Loucy (cell line): ENCODE data around the gene NDUFC2.

Experiments
- H2AFZ ChIP-seq: fragments of 200-600 bp; sonication (generic); 2 replicates; pipeline ENCODE4 v1.6.0; 2016; ENCODE audit warnings: antibody characterized with exemption, mild to moderate bottlenecking, low read length, moderate library complexity
- H3F3A ChIP-seq: fragments of 200-600 bp; 2 replicates; pipeline ENCODE4 v1.6.0; 2016; ENCODE audit warnings: antibody characterized with exemption, low read depth, mild to moderate bottlenecking
- H3K27me3 ChIP-seq: fragments of 200-600 bp; sonication (generic); 2 replicates; pipeline ENCODE4 v1.6.1; 2014; ENCODE audit warnings: low read length, mild to moderate bottlenecking; ENCODE audit not compliant: insufficient read depth, poor library complexity, severe bottlenecking
- H3K36me3 ChIP-seq: fragments of 200-600 bp; sonication (generic); 2 replicates; pipeline ENCODE4 v1.6.1; 2016; ENCODE audit warnings: low read length; ENCODE audit not compliant: insufficient read depth
- H3K4me1 ChIP-seq: fragments of 200-600 bp; sonication (generic); 2 replicates; pipeline ENCODE4 v1.5.1; 2014; ENCODE audit warnings: low read length, mild to moderate bottlenecking; ENCODE audit not compliant: insufficient read depth, poor library complexity, severe bottlenecking
- H3K4me2 ChIP-seq: fragments of 200-600 bp; sonication (generic); 2 replicates; pipeline ENCODE4 v1.6.0; 2014; ENCODE audit warnings: antibody characterized with exemption, low read length, low read depth, mild to moderate bottlenecking; ENCODE audit not compliant: poor library complexity, severe bottlenecking
- H3K4me3 ChIP-seq: fragments of 200-600 bp; sonication (generic); 2 replicates; pipeline ENCODE4 v1.5.1; 2014; ENCODE audit warnings: low read length, mild to moderate bottlenecking, mixed read lengths; ENCODE audit not compliant: poor library complexity, severe bottlenecking
- H3K79me2 ChIP-seq: fragments of 200-600 bp; sonication (generic); 2 replicates; pipeline ENCODE4 v1.6.1; 2014; ENCODE audit warnings: low read length; ENCODE audit not compliant: insufficient read depth
- H3K9ac ChIP-seq: fragments of 200-600 bp; sonication (generic); 2 replicates; pipeline ENCODE4 v1.6.0; 2014; ENCODE audit warnings: mild to moderate bottlenecking, low read depth, low read length, moderate library complexity; ENCODE audit not compliant: poor library complexity, severe bottlenecking
- H3K9me2 ChIP-seq: fragments of 200-600 bp; sonication (generic); replicated peaks from 2 replicates; pipeline ENCODE4 v1.6.1; 2016; ENCODE audit warnings: low read depth, low read length, mixed read lengths
- H3K9me3 ChIP-seq: fragments of 200-600 bp; sonication (generic); 2 replicates; pipeline ENCODE4 v1.6.1; 2014; ENCODE audit warnings: mild to moderate bottlenecking, antibody characterized with exemption, low read length, low read depth; ENCODE audit not compliant: insufficient read depth
- H4K20me1 ChIP-seq: fragments of 200-600 bp; sonication (generic); 2 replicates; pipeline ENCODE4 v1.6.0; 2014; ENCODE audit warnings: antibody characterized with exemption, low read length, mild to moderate bottlenecking; ENCODE audit not compliant: insufficient read depth, poor library complexity, severe bottlenecking
- EZH2phosphoT487 ChIP-seq: fragments of 200-600 bp; IDR thresholded peaks from 2 replicates; pipeline ENCODE4 v1.6.1; 2018; ENCODE audit warnings: antibody characterized with exemption, mild to moderate bottlenecking, moderate library complexity, borderline replicate concordance
- TF ChIP-seq, protein P1 (sequence below): fragments of 200-600 bp; sonication (generic); conservative IDR thresholded peaks from 2 replicates; pipeline ENCODE4 v1.5.1; 2014; ENCODE audit warnings: mild to moderate bottlenecking, antibody characterized with exemption, low read length

NDUFC2 gene

DNA sequence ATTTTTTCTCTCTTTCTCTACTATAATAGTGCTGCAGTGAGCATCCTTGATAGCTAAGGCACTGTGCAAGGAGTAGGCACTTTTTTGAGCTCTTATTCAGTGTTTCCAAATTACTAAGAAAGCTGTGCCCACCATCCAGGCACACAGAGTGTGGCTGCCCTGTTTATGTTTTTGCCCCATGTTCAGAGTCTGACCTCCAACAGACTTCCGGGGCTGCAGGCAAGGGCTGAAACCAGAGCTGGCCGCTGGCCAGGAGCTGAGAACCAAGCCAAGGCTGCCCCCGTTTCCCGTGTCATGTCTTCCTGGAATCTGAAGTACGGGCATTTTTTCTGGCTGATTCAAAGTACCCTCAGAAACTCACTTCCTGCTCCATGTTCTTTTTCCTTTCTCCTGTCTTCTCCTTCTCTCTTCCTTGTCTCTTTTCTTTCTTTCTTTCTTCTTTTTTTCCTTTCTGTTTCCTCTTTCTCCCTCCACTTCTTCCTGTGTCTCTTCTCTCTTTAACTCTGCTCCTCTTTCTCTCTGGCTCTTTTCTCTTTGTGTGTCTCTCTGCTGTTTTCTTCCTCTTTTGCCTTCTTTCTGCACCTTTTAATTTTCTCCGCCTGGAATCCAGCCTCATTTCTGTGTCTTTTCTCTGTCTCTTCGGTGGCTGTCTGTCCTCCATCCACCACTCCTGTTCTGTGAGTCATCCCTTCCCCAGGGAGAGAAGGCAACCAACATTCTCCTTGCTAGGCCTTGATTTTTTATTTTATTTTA, 39.6 kb downstream of the NDUFC2 start:
- no peak overlapping the region for H3K4me2 ChIP-seq
- H2AFZ ChIP-seq: peak overlapping the region; percentile 76
- no peaks in the 10 kb centered on the region for H4K20me1 ChIP-seq
- H3K79me2 ChIP-seq: no peaks in the 10 kb centered on the region
- no peaks in the 10 kb centered on the region for H3K9me2 ChIP-seq
- TF ChIP-seq, protein P1, sequence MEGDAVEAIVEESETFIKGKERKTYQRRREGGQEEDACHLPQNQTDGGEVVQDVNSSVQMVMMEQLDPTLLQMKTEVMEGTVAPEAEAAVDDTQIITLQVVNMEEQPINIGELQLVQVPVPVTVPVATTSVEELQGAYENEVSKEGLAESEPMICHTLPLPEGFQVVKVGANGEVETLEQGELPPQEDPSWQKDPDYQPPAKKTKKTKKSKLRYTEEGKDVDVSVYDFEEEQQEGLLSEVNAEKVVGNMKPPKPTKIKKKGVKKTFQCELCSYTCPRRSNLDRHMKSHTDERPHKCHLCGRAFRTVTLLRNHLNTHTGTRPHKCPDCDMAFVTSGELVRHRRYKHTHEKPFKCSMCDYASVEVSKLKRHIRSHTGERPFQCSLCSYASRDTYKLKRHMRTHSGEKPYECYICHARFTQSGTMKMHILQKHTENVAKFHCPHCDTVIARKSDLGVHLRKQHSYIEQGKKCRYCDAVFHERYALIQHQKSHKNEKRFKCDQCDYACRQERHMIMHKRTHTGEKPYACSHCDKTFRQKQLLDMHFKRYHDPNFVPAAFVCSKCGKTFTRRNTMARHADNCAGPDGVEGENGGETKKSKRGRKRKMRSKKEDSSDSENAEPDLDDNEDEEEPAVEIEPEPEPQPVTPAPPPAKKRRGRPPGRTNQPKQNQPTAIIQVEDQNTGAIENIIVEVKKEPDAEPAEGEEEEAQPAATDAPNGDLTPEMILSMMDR: no peak
- no peak for TF ChIP-seq EZH2phosphoT487
- H3K9ac ChIP-seq: no peak overlapping the region
- H3K9me3 ChIP-seq: no peaks in the 10 kb centered on the region
- no peaks in the 10 kb centered on the region for H3K36me3 ChIP-seq
- H3K27me3 ChIP-seq: no peaks in the 10 kb centered on the region
- H3F3A ChIP-seq: no peaks in the 10 kb centered on the region
- H3K4me1 ChIP-seq: no peaks in the 10 kb centered on the region
- no peak overlapping the region for H3K4me3 ChIP-seq

DNA sequence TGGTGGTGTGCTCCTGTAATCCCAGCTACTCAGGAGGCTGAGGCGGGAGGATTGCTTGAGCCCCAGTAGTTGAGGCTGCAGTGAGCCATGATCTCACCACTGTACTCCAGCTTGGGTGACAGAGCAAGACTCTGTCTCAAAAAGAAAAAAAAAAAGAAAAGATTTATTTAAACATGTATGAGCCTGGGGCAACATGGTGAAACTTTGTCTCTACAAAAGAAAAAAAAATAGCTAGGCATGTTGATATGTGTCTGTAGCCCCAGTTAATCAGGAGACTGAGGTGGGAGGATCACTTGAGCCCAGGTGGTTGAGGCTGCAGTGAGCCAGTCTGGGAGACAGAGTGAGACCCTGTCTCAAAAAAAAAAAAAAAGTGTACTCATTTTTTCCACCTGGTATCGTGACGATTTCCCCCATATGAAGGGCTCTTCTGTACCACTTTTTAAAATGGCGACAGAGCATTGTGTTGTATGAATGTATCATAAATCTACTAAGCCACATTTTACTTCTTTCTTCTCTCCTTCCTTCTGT, 40.2 kb downstream of the NDUFC2 start:
- H3K36me3 ChIP-seq: no peaks in the 10 kb centered on the region
- H3K27me3 ChIP-seq: no peaks in the 10 kb centered on the region
- no peak overlapping the region for H3K9ac ChIP-seq
- TF ChIP-seq, protein P1: no peak
- no peak for TF ChIP-seq EZH2phosphoT487
- H3K4me2 ChIP-seq: no peak overlapping the region
- no peaks in the 10 kb centered on the region for H3F3A ChIP-seq
- H3K9me3 ChIP-seq: no peaks in the 10 kb centered on the region
- no peaks in the 10 kb centered on the region for H3K79me2 ChIP-seq
- H3K4me1 ChIP-seq: no peaks in the 10 kb centered on the region
- peak overlapping the region; percentile 76 for H2AFZ ChIP-seq
- no peaks in the 10 kb centered on the region for H3K9me2 ChIP-seq
- H3K4me3 ChIP-seq: no peak overlapping the region
- H4K20me1 ChIP-seq: no peaks in the 10 kb centered on the region

DNA sequence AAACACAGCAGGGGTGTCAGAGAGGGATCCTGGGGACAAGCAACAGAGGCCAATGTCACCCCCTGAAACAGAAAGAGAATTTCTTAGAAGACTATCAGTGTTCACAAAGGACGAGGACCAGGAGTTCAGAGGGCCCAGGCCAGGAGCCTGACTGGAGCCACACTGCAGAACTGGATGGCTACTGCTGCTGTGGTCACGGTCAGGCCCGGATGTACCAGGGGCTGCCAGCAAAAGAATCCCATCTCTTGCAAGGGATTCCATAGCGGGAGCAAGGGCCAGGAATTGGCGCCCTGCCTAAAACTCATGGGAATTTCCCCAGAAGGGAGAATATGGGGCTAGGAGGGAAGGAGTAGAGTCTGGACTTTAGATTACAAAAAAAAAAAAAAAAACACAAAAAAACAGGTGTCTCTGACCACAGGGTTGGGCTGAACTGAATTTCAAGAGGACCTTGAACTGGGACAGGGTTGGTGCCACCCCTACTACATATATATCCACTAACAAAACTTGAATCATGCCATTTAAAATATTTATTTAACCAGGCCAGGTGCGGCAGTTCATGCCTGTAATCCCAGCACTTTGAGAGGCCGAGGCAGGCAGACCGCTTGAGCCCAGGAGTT, 40.9 kb downstream of the NDUFC2 start:
- Histone ChIP-seq H3K4me1 (no peaks in the 10 kb centered on the region), H2AFZ (no peak overlapping the region), H3K4me2 (no peak overlapping the region), H3K9me2 (no peaks in the 10 kb centered on the region), H3F3A (no peaks in the 10 kb centered on the region), H3K79me2 (no peaks in the 10 kb centered on the region), H3K9me3 (no peaks in the 10 kb centered on the region), H3K9ac (no peak overlapping the region), H3K36me3 (no peaks in the 10 kb centered on the region), H4K20me1 (no peaks in the 10 kb centered on the region), H3K4me3 (no peak overlapping the region), H3K27me3 (no peaks in the 10 kb centered on the region)
- TF ChIP-seq EZH2phosphoT487: no peak
- TF ChIP-seq, protein P1: no peak
